BLaER1 (cell line): ENCODE data around the gene AKAP6.
A peak's percentile ranks its signal among the peaks of the same experiment; 100 is the strongest.

Experiments
- H3K27ac ChIP-seq: shearing (Covaris generic); formaldehyde crosslinking; 2 replicates; pipeline ENCODE4 v1.8.1; 2022
- H3K27me3 ChIP-seq: shearing (Covaris generic); formaldehyde crosslinking; 2 replicates; pipeline ENCODE4 v1.8.1; 2022
- H3K36me3 ChIP-seq: shearing (Covaris generic); formaldehyde crosslinking; 2 replicates; pipeline ENCODE4 v1.8.1; 2022
- H3K4me1 ChIP-seq: shearing (Covaris generic); formaldehyde crosslinking; 2 replicates; pipeline ENCODE4 v1.8.1; 2022
- H3K4me2 ChIP-seq: shearing (Covaris generic); formaldehyde crosslinking; 2 replicates; pipeline ENCODE4 v1.8.1; 2022
- H3K4me3 ChIP-seq: shearing (Covaris generic); formaldehyde crosslinking; 2 replicates; pipeline ENCODE4 v1.8.1; 2022
- H3K9ac ChIP-seq: shearing (Covaris generic); formaldehyde crosslinking; 2 replicates; pipeline ENCODE4 v1.8.1; 2022
- H3K9me3 ChIP-seq: shearing (Covaris generic); formaldehyde crosslinking; 2 replicates; pipeline ENCODE4 v1.8.1; 2022
- H4K20me1 ChIP-seq: shearing (Covaris generic); formaldehyde crosslinking; 2 replicates; pipeline ENCODE4 v1.8.1; 2022
- Cebpa-rat ChIP-seq: shearing (Covaris generic); IDR thresholded peaks from 2 replicates; pipeline ENCODE4 v1.8.1; 2022

The AKAP6 gene

DNA sequence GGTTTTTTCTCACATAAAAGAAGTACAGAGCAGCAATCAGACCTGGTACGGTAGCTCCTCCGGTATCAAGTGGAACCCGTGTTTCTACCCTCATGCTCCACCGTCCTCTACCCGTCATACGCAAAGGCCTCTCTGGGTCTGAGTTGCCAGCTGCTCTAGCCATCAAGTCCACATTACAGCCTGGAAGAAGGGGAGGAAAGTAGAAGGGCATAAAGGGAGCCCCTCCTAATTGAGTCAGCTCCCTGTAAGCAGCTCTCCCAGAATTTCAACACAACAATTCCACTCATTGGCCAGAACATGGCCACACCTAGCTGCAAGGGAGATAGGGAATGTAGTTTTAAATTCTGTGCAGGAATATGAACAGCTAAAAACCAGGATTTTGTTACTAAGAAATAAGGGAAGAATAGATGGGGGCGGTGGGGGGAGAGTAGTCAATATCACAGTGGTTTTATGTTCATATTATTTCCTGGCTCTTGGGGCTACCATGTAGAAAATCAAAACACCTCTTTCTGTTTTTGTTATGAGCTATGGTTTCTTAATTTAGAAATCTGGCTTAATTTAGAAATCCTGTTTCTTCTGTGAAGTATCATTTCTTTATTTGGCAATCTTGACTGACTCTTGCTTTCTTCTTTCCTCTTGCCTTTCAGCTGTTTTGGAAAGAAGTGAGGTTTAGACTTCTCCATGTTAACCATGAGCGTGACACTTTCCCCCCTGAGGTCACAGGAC lies 103.9 kb downstream of the AKAP6 start:
- Histone ChIP-seq H3K36me3 (no peaks in the 10 kb centered on the region), H3K9me3 (no peaks in the 10 kb centered on the region), H4K20me1 (no peaks in the 10 kb centered on the region), H3K9ac (no peak overlapping the region), H3K27ac (no peak overlapping the region), H3K27me3 (no peaks in the 10 kb centered on the region), H3K4me2 (peak overlapping the region; percentile 19), H3K4me1 (peaks cover 10% of the 10 kb centered on the region), H3K4me3 (no peak overlapping the region)
- no peak for TF ChIP-seq Cebpa-rat

DNA sequence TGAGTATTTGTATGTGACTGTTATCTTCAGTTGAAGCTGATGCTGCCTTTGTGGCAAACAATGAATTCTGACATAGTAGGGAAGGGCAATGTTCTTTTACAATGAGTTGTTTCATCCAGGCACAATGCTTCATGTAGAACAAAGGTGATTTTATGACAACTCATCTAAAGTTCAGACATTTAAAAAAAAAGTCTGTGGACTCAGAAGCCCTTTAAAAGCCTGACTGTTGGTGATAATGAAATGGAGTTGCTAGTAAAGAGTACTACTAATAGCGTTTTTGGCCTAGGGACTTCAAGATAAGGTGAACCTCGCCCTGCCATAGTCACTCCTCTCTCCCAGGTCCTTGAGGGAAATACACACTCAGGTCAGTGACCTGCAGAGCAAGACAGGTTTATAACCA lies 105.1 kb downstream of the AKAP6 start:
- H3K36me3 ChIP-seq, result no peaks in the 10 kb centered on the region
- H3K9ac ChIP-seq, result no peak overlapping the region
- no peak overlapping the region for H3K27ac ChIP-seq
- H4K20me1 ChIP-seq, result no peaks in the 10 kb centered on the region
- H3K4me3 ChIP-seq, result no peak overlapping the region
- H3K4me2 ChIP-seq, result no peak overlapping the region
- H3K27me3 ChIP-seq, result no peaks in the 10 kb centered on the region
- no peak for TF ChIP-seq Cebpa-rat
- H3K4me1 ChIP-seq, result peaks cover 19% of the 10 kb centered on the region
- H3K9me3 ChIP-seq, result no peaks in the 10 kb centered on the region

DNA sequence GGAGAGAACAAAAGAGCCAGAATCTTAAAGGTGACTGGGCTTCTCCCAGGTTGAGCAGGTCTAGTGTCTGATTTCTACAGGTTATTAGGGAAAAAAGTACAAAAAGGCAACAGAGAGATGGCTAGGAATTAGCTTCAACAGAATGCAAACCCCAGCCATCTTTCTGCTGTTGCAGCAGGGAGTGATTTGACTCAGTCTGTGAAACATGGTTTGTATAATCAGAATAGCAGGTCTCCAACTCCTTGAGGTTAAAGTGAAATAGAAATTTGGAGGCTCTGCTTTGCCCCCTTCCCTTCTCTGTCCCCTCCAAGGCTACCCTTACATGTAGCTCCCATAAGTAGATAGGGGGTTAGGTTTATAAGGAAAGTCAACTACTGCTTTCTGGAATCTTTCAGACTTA lies 105.8 kb downstream of the AKAP6 start:
- Histone ChIP-seq H3K4me3 (no peak overlapping the region), H3K9me3 (no peaks in the 10 kb centered on the region), H3K4me1 (peaks cover 21% of the 10 kb centered on the region), H3K27me3 (no peaks in the 10 kb centered on the region), H3K9ac (no peak overlapping the region), H3K36me3 (no peaks in the 10 kb centered on the region), H3K27ac (no peak overlapping the region), H3K4me2 (no peak overlapping the region), H4K20me1 (no peaks in the 10 kb centered on the region)
- no peak for TF ChIP-seq Cebpa-rat

DNA sequence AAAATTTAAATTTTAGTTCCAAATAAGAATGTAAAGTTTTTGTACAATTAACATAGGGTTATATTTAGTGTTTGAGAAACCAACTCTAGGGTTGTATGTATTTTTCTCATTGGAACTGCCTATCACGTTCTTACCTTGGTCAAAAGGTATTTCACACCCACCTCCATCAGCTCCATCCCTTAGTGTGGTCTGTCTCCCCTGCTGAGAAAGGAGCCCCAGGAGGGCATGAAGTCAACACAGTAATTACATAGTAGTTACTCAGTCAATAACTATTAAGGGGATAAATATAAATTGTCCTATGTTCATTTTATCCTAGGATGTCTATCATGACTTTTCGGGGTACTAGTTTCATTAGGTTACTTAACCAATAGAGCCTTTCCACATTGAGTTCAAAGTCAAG lies 106.3 kb downstream of the AKAP6 start:
- TF ChIP-seq Cebpa-rat, result no peak
- peaks cover 21% of the 10 kb centered on the region for H3K4me1 ChIP-seq
- H3K36me3 ChIP-seq, result no peaks in the 10 kb centered on the region
- no peaks in the 10 kb centered on the region for H3K27me3 ChIP-seq
- H3K9me3 ChIP-seq, result no peaks in the 10 kb centered on the region
- no peaks in the 10 kb centered on the region for H4K20me1 ChIP-seq
- H3K9ac ChIP-seq, result no peak overlapping the region
- no peak overlapping the region for H3K27ac ChIP-seq
- H3K4me2 ChIP-seq, result no peak overlapping the region
- no peak overlapping the region for H3K4me3 ChIP-seq

DNA sequence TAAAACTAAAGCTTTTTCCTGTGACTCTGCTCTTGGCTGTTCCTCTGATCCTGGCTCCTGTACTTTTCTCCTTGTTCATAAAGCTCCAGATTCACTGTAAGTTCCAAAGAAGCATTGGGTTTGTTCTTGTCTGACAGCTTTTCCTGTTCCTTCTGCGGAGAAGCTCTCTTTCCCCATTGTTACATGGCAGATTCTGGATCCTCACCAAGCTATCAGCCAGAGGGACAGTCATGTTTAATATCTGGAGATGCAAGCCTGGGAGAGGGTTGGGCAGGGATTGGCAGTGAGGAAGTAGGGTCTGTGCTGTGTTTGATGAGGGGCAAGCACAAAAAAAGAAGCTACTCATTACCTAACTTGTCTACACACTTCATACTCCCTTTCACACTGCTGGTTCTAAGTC lies 107.9 kb downstream of the AKAP6 start:
- no peak overlapping the region for H3K4me3 ChIP-seq
- no peak overlapping the region for H3K9ac ChIP-seq
- no peaks in the 10 kb centered on the region for H3K27me3 ChIP-seq
- H3K36me3 ChIP-seq, result no peaks in the 10 kb centered on the region
- no peaks in the 10 kb centered on the region for H3K9me3 ChIP-seq
- no peaks in the 10 kb centered on the region for H4K20me1 ChIP-seq
- peaks cover 21% of the 10 kb centered on the region for H3K4me1 ChIP-seq
- no peak overlapping the region for H3K27ac ChIP-seq
- no peak for TF ChIP-seq Cebpa-rat
- no peak overlapping the region for H3K4me2 ChIP-seq

DNA sequence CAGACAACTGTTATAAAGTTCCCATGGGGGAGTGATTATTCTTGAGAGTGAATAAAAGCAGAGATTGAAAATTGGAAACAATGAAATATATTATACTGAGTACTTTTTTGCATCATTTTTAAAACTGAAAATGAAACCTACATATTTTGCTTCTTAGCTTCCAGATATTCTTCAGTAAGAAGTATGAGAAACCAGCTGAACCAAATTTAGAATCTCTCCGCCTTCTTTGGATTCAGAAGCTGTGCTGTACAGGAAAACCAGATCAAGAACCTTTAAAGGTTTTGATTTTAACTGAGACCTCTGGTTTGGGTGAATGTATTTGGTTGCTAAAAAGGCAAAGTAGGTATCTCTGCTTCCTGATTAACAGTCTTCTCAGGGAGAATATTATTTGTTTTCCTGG lies 109.4 kb downstream of the AKAP6 start:
- no peak for TF ChIP-seq Cebpa-rat
- Histone ChIP-seq H3K27ac (no peak overlapping the region), H3K9ac (no peak overlapping the region), H3K4me2 (peak overlapping the region; percentile 37), H3K4me3 (no peak overlapping the region), H4K20me1 (no peaks in the 10 kb centered on the region), H3K27me3 (no peaks in the 10 kb centered on the region), H3K9me3 (no peaks in the 10 kb centered on the region), H3K4me1 (peaks cover 12% of the 10 kb centered on the region), H3K36me3 (no peaks in the 10 kb centered on the region)

DNA sequence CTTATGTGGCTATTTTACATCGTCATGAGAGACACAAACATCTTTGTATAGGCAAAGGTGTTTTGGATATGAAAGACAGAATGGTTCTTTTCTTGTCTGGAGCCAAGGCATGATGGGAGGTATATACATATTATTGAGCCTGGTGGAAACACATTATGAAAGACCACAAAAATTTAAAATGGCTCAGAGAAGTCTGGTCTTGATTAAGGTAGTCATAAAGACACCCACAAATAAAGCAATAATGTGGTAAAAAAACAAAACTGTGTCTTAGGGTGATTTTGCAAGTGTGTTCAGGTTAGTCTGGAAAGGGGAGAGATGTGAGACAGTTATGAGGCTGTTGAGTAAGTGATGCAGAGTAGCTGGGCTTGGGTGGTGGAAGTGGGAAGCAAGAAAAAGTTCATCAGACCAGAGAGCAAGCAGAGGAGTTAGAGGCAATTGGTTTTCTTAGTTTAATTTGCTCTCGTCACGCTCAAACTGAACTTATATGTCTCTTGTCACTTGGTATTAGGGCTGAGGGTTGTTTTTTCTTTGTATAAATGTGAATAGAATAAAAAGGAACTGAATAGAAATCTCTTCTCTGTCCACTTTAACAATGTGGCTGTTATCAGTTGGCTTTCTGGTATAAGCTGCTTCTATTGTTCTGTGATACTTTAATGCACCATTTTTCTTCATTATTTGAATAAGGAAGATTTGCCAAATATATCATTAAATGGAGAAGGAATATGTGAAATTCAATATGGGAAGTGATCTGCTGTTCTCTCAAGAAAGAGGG lies 115.0 kb downstream of the AKAP6 start:
- no peak overlapping the region for H3K27ac ChIP-seq
- H3K4me1 ChIP-seq, result peaks cover 2% of the 10 kb centered on the region; the same call in 1 of the 2 replicates
- no peaks in the 10 kb centered on the region for H3K27me3 ChIP-seq
- no peaks in the 10 kb centered on the region for H4K20me1 ChIP-seq
- no peak overlapping the region for H3K4me3 ChIP-seq
- TF ChIP-seq Cebpa-rat, result no peak
- no peak overlapping the region for H3K4me2 ChIP-seq
- H3K9me3 ChIP-seq, result no peaks in the 10 kb centered on the region
- no peak overlapping the region for H3K9ac ChIP-seq
- no peaks in the 10 kb centered on the region for H3K36me3 ChIP-seq

DNA sequence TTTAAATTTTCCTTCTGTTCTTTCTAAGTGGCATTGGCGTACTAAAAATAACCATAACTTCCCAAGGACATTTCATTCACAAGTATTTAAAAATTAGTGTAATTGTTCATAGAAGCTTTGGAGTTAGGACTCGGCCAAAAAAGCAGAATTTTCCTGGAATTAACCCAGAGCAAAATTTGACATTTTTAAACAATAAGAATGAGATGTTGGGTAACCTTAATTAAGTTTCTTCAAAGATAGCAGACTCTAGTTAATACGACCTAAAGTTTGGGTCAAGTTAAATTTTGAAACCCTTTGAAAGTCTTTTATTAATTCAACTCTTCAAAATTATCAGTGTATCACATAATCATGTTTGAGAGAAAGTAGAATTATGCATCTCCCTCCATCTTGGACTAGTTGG lies 118.3 kb downstream of the AKAP6 start:
- Histone ChIP-seq H3K4me3 (no peak overlapping the region), H3K9ac (no peak overlapping the region), H3K27ac (no peak overlapping the region), H3K36me3 (no peaks in the 10 kb centered on the region), H3K9me3 (no peaks in the 10 kb centered on the region), H3K4me1 (no peaks in the 10 kb centered on the region), H3K27me3 (no peaks in the 10 kb centered on the region), H3K4me2 (no peak overlapping the region), H4K20me1 (no peaks in the 10 kb centered on the region)
- TF ChIP-seq Cebpa-rat, result no peak

DNA sequence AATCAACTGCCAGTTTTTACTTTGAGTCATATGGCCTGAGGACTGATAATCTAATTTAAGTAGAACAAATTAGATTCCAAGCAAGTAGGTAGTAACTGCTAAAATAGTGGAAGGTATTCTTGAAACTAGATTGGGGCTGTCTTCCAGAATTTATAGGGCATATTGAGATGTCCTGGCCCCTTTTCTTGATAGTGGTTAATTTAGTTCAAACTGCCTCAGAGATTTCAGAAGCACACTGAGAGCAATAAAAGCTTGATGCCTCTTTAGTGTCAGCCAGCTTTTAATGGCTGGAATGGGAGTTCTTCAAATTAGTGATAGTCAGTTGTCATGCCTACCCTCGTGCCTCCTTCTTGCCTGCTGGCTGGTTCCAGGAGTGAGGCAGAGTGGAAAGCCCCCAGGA lies 120.5 kb downstream of the AKAP6 start:
- Histone ChIP-seq H3K36me3 (no peaks in the 10 kb centered on the region), H4K20me1 (no peaks in the 10 kb centered on the region), H3K27ac (no peak overlapping the region), H3K9ac (no peak overlapping the region), H3K9me3 (no peaks in the 10 kb centered on the region), H3K4me1 (no peaks in the 10 kb centered on the region), H3K4me3 (no peak overlapping the region), H3K4me2 (no peak overlapping the region), H3K27me3 (no peaks in the 10 kb centered on the region)
- TF ChIP-seq Cebpa-rat, result no peak

DNA sequence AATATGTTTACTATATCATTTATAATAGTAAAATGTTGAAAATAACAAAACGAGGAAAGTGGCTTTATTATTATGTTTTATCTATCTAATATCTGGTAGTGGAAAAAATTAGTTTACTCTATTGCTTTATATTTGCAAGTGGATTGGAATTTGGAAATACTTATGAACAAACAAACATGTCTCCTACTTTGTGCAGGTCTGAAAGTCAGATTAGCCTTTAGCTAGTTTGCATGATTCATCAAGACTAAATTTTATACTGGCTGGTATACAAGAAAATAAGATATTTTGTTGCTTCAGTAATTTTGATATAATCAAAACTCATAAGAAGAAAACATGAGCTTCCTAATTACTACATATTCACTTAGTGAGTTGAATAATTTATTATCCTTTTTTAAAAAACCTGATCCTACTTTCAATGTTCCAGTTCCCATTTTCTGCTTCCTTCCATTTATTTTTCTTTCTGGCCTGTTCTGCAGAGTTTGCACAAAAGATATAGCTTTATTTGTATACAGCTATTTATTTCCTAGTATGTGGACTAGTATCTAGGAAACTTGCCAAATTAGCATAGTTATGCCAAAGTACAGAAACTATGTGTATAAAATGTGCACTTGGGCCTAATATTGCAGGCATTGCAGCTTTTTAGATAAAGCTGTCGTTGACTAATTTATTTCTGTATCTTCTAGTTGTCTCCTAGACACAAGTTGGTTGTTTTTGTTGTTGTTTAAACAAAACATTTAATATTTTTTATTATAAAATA lies 122.0 kb downstream of the AKAP6 start:
- Histone ChIP-seq H3K27ac (no peak overlapping the region), H3K4me1 (no peaks in the 10 kb centered on the region), H3K4me2 (no peak overlapping the region), H3K27me3 (no peaks in the 10 kb centered on the region), H3K4me3 (no peak overlapping the region), H3K9me3 (no peaks in the 10 kb centered on the region), H3K9ac (no peak overlapping the region), H4K20me1 (no peaks in the 10 kb centered on the region), H3K36me3 (no peaks in the 10 kb centered on the region)
- TF ChIP-seq Cebpa-rat, result no peak
